GM21717 (cell line): ENCODE data around the gene FRAT2.

ENCODE experiments used
- ATAC-seq: cut with Tn5 transposase; IDR thresholded peaks from one replicate; pipeline ENCODE4 v1.9.1; 2021; ENCODE audit warnings: mild to moderate bottlenecking, moderate library complexity; ENCODE audit not compliant: unreplicated experiment

The FRAT2 gene

GRCh38 chr10:97327348-97328294 is 6.9 kb downstream of the FRAT2 start:
- ATAC-seq: no peak

- ATAC-seq: no peak
Measured at GRCh38 chr10:97325754-97326153, 8.8 kb downstream of the FRAT2 start.

GRCh38 chr10:97323501-97323900 is 11.0 kb downstream of the FRAT2 start:
- no peak for ATAC-seq

- no peak for ATAC-seq
Measured at GRCh38 chr10:97321804-97322190, 12.7 kb downstream of the FRAT2 start.

- ATAC-seq: no peak
Measured at GRCh38 chr10:97321032-97321803, 13.3 kb downstream of the FRAT2 start.

GRCh38 chr10:97320480-97321031 is 14.0 kb downstream of the FRAT2 start:
- no peak for ATAC-seq

- ATAC-seq: no peak
Measured at GRCh38 chr10:97319671-97320479, 14.7 kb downstream of the FRAT2 start.

GRCh38 chr10:97318772-97319651 is 15.5 kb downstream of the FRAT2 start, which contains the start of gene FRAT1:
FRAT1 (plus strand) TSS chr10:97319271; CDS start chr10:97319454, 183 bp downstream.
- peak; percentile 74 for ATAC-seq

- no peak for ATAC-seq
Measured at GRCh38 chr10:97314671-97315070, 19.9 kb downstream of the FRAT2 start.

GRCh38 chr10:97312897-97313296 is 21.6 kb downstream of the FRAT2 start:
- ATAC-seq: no peak

- no peak for ATAC-seq
Measured at GRCh38 chr10:97311111-97311626, 23.4 kb downstream of the FRAT2 start.

GRCh38 chr10:97307866-97308780 is 26.4 kb downstream of the FRAT2 start:
- no peak for ATAC-seq

GRCh38 chr10:97307441-97307840 is 27.1 kb downstream of the FRAT2 start:
- no peak for ATAC-seq

GRCh38 chr10:97302088-97302791 is 32.3 kb downstream of the FRAT2 start:
- ATAC-seq: no peak

GRCh38 chr10:97300980-97301379 is 33.5 kb downstream of the FRAT2 start:
- ATAC-seq: no peak

- no peak for ATAC-seq
Measured at GRCh38 chr10:97298223-97298571, 36.3 kb downstream of the FRAT2 start.

- ATAC-seq: no peak
Measured at GRCh38 chr10:97297556-97298222, 36.8 kb downstream of the FRAT2 start.
